Activated CD8-positive, alpha-beta memory T cell treated with anti-CD3 and anti-CD28 coated beads for 48 hours (primary cell): Measurements from ENCODE around the gene ABCB10.
A peak's percentile ranks its signal among the peaks of the same experiment; 100 is the strongest.
"Not testable (repeated sequence)": the region's sequence is repeated elsewhere in the genome, so short reads cannot be mapped to it uniquely, and the experiment has no call there.

Experiments
- DNase-seq, 3 experiments: peaks; one replicate each; pipeline ENCODE4 v3.0.0-alpha.2; 2020; ENCODE audit warnings: low read depth in 2 of 3, low spot score in 2 of 3

The ABCB10 gene

GRCh38 chr1:229537894-229538293 is 20.6 kb downstream of the ABCB10 start:
- DNase-seq = no peak

- no peak for DNase-seq
These were observed 21.5 kb downstream of the ABCB10 start for GRCh38 chr1:229536982-229537381.

GRCh38 chr1:229535230-229535629 is 23.3 kb downstream of the ABCB10 start:
- DNase-seq = no peak

- DNase-seq = no peak
These were observed 27.2 kb downstream of the ABCB10 start for GRCh38 chr1:229531326-229531725.

- no peak for DNase-seq
These were observed 28.9 kb downstream of the ABCB10 start for GRCh38 chr1:229529639-229530038.

GRCh38 chr1:229526695-229527094 is 31.8 kb downstream of the ABCB10 start:
- DNase-seq = no peak

- DNase-seq = no peak
These were observed 35.5 kb downstream of the ABCB10 start for GRCh38 chr1:229523052-229523451.

GRCh38 chr1:229514578-229515275 is 43.8 kb downstream of the ABCB10 start:
- no peak for DNase-seq

GRCh38 chr1:229511625-229512024 is 46.9 kb downstream of the ABCB10 start:
- DNase-seq = not testable (repeated sequence)

GRCh38 chr1:229511201-229511600 is 47.3 kb downstream of the ABCB10 start:
- DNase-seq = not testable (repeated sequence)

GRCh38 chr1:229509576-229509975 is 48.9 kb downstream of the ABCB10 start:
- DNase-seq = no peak

GRCh38 chr1:229508823-229509337 is 49.6 kb downstream of the ABCB10 start:
- DNase-seq = peak in 1 of 3 experiments; percentile 3

GRCh38 chr1:229507951-229508822 is 50.3 kb downstream of the ABCB10 start, which contains the start of gene NUP133:
TSS of gene NUP133 (minus strand) at chr1:229508341. CDS start at chr1:229508249, 92 bp downstream.
- DNase-seq = peak; percentile 93 to 100 (median 99)

GRCh38 chr1:229507502-229507901 is 51.0 kb downstream of the ABCB10 start:
- no peak for DNase-seq

GRCh38 chr1:229506633-229507032 is 51.9 kb downstream of the ABCB10 start:
- no peak for DNase-seq

GRCh38 chr1:229495782-229496181 is 62.7 kb downstream of the ABCB10 start:
- no peak for DNase-seq

GRCh38 chr1:229487181-229487580 is 71.3 kb downstream of the ABCB10 start:
- DNase-seq = no peak

GRCh38 chr1:229485318-229485717 is 73.2 kb downstream of the ABCB10 start:
- DNase-seq = no peak

- no peak for DNase-seq
These were observed 76.0 kb downstream of the ABCB10 start for GRCh38 chr1:229482511-229482910.

- no peak for DNase-seq
These were observed 78.0 kb downstream of the ABCB10 start for GRCh38 chr1:229480495-229480894.

GRCh38 chr1:229479660-229480399 is 78.7 kb downstream of the ABCB10 start:
- DNase-seq = no peak
